Stimulated activated CD8-positive, alpha-beta memory T cell treated with anti-CD3 and anti-CD28 coated beads, Interleukin-12 subunit alpha, Interleukin-12 subunit beta, amount 100 ng/mL, for 24 hours (primary cell): ENCODE results near the gene RASGRF1.

Experiments
- DNase-seq: peaks from one replicate; pipeline ENCODE4 v3.0.0-alpha.2; 2020; ENCODE audit errors: extremely low read depth

Gene RASGRF1

DNA sequence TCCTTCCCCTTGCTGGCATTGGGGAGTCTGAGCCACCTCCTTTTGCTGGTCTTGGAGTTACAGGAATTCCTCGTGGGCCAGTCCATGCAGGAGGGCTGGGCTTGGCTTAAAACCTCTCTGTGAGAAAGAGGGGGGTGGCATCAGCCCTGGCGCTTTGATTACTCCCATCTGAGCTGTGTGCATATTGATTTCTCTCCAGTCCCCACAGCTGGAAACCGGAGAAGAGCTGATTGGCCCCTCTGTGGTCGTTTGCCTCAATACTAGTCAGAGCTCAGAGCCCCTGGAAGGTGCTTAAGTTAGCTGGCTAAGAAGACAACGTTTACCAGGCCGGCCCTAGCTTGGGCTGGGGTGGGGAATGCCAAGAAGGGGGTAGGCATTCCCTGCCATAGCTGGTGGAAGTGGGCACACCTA, 4.0 kb upstream of the RASGRF1 start:
- no peak for DNase-seq

DNA sequence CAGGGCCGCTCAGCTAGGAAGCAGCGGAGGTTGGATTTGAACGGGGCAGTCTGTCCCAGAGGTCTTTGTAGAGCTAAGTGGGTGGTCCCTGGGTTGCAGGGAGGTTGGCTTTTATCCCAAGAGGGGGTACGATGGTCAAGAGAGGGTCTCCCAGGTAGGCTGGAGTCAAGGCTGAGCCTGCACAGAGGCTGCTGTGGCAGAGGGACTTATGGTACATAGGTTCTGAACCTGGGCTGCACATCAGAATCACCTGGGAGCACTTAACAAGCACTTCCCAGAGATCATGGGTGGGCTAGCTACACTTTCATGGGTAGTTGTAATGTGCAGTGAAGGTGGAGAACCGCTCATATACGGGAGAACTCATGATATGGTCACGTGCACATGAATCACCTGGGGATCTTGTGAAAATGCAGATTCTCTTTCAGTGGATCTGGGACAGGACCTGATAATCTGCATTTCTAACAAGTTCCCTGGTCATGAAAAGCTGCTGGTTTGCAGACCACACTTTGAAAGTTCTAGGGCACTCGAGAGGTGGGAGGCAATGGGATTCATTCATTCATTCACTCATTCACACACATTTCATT, 2.9 kb upstream of the RASGRF1 start:
- no peak for DNase-seq

DNA sequence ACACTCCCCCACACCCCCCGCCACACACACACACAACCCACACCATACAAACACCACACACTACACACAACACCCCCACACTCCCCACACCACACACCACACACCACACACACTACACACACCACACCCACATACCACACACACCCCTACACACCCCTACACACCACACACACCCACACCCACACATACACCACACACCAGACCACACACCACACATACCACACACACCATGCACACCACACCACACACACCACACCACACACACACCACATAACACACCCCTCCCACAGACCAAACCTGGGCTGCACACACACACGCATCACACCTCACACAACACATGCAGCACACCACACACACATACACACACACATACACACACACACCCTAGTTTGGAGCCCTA, 1.8 kb upstream of the RASGRF1 start:
- DNase-seq = no peak

DNA sequence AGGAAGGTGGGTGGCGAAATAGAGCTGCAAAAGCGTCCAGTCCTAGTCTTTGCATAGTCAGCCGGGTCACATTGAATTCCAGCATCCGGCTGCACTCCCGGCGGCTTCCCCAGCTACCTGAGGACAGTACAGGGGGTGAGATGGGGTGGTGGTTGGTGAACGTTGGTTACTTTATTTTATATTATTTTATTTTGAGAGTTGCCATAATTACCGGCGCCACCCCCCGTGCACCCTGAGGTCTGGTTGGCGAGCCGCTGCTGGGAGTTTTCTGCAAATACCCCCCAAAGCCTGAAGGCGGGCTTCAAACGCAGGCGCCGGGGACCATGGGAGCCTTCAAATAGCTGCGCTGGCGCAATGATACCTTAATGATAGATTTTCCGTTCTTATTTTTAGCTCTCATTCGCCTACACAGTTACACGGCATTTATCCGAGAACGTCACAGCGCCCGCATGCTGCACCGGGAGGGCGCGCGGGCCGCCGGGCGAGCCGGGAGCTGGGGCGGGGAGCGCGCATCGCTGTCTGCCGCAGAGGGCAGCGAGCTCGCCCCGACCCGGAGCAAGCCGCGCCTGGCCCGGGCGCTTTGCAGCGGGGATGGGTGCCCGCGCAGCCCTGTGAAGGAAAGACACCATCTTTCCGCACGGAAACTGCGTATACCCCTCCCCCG, 756 bp upstream of the RASGRF1 start:
- no peak for DNase-seq

DNA sequence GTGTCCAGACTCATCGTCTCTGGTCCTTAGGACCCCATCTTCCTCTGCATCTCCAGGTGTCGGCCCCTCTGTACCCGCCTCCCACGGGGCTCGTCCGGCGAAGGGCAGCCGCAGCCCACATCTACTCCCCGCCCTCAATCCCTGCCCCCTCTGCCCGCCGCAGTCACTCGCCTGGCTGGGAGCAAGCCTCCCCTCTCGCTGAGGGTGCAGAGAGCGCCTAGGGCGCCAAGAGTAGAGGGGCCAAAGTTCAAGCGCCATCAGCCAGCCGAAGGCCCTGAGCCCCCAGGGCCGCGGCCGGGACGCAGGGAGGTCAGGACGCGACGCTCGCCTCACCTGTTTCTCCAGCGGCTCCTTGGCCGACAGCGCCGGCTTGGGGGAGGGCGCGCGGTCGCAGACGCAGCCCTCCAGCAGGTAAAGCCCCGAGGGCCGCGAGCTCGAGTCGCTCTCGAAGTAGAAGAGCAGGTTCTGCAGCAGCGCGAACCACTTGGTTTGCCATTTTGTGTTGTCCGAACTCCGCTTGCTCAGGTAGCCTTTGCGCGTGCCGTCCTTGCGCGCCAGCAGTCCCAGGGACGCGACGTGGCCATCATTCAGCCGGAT, 592 bp downstream of the RASGRF1 start:
- DNase-seq = no peak

DNA sequence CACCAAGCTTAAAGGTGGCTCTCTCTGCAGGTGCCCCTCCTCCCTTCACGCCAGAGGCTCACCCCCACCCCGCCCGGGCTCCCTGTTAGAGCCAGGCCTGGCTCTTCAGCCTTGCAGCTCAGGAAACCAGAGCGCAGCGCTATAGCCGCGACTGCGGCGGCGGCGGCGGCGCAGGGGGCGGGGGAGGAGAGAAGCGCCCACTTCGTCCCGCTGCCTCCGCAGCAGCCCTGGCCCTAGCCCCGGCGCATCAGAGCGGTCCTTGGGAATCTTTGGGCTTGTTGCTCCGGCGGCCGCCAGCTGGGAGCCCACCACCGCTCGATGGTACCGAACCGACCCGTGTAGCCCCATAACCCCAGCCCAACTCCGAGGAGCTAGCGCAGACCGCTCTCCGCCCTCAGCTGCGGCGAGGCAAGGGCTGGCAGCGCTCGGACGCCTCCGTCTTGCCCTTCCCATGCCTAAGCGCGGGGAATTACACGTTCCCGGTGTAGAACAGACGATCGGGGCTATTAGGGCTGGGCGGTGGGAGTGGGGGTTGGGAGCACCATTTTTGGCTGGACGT, 1.2 kb downstream of the RASGRF1 start:
- no peak for DNase-seq

DNA sequence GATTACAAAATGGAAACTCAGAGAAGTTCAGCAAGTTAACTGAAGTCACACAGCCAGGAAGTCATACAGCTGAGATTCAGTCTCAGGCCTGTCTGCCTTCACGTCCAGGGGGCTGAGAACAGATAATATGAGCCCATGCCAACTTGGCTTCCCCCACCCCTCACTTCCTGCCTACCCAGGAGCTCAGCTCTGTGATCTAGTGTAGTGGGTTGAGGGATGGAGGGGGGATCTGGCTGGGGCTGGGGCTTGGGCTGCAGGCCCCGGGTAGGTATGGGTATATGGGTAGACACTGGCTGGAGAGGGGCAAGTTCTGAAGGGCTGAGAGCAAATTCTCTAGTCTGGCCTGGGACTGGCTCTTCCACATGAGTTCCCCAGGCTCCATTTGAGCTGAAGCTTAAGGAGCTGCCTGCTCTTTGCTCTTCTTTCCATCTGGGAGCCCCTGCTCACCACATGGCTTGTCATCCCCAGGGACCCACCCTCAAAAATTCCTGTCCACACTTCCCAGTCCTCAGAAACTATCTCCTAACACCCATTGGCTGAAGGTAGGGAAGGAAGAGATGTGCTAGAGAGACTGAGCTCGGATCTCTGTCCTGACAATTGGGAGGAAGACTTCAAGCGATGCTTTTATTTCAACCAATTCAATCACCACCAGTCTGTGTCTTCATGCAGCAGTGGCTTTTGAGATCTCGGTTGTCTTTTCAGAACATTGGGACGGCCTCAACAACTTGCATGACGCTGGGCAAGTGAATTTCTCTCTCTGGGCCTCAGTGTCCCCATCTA, 2.0 kb downstream of the RASGRF1 start:
- DNase-seq = no peak

DNA sequence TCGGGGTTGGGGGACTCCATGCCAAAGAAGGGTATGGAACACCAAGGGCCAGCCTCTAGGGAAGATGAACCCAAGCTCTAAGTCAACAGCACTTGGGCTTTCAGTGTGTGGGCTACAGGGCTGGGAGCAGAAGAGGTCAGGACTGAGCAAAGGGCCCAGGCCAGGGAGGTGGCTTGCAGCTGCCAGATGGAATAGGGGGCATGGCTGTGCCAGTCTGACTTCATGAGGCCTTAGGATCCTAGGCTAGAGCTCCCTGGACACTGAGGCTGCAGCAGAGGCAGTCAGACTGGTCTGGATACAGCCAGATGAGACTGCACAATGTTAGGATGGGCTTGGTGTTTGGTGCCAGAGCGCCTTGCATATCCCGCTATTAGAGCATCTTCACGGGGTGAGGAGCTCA, 3.8 kb downstream of the RASGRF1 start:
- DNase-seq = no peak

DNA sequence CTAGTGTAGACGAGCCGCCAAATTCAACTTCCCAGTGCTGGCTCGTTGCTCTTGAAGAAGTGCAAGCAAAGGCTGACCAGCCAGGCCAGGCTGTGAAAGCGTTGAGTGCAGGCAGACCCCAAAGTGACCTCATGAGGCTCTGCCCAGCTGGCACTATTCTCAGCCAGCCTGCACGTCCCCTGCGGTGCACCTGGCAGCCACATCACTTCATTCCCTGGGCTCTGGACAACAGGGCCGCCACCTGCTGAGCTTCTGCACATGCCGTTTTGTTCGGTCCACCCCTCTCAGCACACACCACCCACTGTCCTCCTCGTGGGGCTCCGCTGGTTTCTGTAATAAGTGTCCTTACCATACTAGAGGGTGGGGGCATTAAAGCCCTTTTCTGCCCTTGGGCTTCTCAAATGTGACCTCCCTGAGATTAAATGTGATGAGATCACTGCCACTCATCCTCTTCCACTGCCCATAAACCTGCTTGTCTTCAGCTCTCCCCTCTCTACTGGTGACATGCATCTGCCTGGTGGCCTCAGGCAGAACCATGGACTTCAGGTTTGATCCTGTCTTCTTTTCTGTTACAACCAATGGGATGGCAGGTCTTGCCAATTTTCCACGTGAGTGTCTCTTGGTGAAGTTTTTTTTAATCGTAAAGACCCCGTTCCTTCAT, 6.1 kb downstream of the RASGRF1 start:
- no peak for DNase-seq

DNA sequence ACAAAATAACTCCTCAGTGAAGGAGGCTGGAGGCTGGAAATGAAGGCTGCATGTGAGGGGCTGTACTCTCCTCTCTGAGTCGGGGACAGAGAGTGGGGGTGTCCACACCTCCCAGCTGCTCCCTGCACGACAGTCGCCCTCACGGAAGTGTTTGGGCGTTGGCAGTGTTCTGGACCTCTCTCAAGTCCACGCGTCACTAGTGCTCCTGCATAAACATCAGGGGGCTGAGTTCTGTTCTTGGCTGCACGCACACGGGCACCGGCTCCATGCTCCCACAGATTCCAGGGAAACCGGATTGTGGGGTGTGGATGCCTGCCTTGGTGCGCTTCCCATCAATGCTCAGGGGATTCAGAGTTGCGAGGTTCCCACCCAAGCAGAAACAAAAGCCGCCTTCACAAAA, 7.4 kb downstream of the RASGRF1 start:
- no peak for DNase-seq

DNA sequence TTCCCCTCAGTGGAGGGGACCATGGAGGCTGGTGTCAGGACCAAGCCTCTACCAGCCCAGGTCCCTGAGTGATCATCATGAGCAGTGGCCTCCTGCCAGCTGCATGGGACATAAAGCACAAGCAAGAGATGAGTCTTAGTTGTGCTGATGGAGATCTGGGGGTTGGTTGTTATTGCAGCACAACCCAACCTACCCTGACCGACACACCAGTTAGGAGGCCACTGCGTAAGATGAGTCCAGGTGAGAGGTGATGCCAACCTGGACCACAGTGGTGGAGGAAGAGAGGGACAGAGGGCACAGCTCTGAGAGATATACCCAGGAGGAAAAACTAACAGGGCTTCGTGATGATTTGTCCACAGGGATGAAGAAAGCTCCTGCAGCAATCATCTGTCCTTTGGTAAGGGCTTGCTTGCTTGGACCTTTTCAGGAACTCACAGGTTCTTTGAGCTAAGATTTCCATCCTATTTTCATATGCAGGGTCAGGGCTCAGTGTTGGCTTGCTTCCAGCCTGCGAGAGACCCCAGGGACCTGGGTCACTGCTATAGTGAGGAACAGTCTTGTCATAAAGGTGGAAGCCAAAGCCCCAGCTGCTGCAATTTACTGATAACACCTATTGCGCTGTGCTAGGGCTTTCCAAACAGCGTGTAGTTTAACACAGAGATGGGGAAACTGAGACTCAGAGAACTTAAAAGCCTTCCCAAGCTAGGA, 8.1 kb downstream of the RASGRF1 start:
- no peak for DNase-seq

DNA sequence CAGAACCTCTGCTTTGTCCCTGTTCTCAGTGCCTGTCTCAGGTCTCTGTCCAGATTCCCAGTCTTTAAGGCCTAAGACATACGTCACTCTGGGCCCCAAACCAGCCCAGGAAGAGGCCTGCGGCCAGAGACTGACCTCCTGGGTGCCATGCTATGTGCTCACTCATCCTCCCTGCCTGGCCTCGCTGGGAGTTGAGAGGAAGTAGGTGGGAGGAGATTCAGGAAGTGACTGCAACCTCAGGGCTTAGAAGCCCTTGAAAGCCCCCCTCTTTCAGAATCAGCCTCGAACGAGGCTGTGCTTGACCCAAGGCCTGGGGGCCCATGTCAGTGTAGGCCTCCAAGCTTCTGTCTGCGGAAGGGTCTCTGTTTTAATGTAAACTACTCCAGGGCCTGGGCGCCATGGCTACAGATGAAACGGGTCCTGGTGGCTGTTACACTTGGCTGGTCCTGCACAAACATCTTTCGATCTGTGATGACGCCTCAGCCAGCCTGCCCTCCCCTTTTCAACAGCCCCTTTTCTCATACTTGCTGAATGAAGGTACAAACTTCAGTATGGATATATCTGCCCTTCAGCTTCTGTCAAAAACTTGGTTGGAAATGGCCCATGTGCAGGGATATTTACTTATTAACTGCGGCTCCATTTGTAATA, 11.7 kb downstream of the RASGRF1 start:
- no peak for DNase-seq

DNA sequence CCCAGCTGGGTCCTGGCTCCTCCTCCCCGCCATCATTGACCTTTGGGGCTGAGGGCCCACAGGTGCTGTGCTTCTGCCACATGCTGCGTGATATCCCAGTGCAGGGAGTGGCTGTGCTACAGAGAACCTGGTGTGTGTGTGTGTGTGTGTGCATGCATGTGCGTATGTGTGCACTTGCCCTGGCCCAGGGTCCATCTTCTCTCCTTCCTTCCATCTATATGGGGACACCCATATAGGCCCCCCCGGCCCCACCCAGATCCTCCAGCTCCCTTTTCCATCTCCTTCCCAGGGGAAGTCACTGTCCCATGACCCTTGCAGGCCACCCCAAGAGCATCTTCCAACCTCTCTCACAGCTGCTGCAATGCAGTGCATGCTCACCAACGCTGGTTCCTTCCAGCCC, 12.6 kb downstream of the RASGRF1 start:
- DNase-seq = no peak

DNA sequence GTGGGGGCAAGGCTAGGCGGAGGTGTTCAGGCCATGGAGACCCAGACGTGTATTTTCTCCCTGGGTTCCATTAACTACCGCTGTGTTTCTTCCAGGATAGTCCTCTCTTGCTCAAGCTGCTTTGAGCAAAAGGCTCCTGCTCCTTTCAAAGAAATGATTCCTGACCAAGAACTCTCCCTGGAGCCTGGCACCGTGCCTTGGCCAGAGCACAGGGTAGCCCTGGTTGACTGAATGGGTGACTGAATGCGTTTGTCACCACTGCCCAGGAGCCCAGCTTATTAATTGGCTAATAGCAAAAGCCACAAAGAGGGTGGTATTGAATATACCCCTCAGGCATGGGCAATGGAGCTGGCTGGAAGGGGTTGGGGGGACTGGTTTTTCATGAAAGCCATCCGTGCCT, 13.9 kb downstream of the RASGRF1 start:
- DNase-seq = no peak

DNA sequence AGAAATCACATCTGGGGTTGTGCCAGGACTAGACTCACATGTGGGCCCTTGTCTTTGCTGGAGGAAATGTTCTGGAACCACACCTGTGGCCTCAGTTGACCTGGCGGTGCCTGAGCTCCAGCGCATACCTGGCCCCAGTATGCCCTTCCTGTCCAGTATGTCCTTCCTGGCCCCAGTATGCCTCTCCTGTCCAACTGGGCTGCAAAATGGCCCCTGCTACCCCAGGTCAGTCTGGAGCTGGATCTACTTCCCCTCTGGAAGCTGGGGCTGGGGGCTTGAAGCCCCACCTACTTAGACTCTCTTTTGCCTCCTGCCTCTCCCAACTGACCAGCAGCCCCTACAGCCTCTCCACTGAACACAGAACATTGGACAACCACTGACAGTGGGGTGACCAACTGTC, 15.3 kb downstream of the RASGRF1 start:
- DNase-seq = no peak

DNA sequence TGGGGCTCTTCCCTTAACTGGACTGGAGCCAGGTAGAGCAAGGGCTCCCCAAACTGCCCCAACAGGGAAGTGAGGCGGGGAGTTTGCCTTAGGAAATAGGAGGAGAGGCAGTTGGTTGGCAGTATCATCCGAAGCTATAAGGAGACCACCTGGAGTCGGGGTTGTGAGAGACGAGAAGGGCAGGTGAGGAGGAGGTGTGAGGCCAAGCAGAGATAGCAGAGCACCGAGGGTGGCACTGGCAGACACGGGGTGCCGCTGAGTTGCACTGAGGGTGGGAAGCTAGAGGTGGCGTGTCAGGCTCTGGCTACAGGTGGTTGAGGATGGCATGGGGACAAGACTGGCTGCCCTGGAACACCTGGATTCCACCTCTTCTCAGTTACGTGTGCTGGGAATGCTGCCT, 17.2 kb downstream of the RASGRF1 start:
- DNase-seq = no peak

DNA sequence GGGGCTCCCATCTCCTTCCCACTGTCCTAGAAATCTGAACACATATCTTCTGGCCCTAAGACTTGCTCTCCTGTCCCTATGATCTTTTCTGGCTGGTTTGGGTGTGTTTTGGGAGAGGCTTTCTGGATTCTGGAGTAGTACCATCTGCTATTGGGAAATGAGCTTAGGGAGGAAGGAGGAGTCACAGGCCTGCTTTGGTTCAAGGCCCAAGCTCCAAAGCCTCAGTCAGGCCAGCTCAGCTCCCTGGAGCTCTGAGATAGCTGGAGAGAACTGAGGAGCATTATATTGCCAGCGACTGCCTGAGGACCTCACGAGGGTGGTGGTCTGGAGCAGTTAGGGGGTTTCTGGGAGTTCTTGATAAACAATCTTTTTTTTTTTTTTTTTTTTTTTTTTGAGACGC, 18.7 kb downstream of the RASGRF1 start:
- DNase-seq = no peak

DNA sequence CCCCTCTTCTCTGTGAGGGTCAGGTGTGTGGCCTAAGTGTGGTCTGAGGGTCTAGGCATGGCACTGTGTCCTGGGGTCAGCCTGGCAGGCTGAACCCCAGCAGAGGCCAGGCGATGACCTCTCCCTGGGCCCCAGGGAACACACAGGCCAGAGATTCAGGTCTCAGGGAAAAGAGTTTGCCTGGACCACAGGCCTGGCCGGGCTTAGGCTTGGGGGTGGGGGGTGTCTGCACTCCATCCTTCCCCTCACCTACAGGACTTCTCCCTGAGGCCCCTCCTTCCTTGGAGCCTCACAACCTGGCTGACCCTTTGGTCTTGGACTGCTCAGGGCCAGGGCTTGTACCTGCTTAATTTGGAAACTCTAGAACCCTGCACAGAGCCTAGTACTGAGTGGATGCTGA, 21.8 kb downstream of the RASGRF1 start:
- DNase-seq = no peak

DNA sequence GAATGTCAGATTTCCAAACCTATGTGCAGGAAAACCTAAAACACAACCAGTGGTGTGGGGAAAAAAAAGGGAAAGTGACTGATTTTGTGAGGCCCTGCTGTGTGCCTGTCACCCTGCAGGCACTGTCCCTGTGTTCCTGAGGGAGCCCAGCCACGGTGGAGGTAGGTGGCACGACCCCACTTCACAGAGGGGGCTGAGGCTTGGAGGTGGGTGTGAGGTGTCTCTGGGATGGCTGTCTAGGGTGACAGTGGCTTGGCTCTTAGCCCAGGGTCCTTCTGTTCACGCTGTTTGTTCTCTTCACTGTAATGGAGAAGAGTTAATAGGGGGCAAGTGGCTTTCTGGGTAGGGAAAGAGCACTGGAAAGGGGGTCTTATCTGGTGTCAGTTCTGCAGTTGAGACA, 22.6 kb downstream of the RASGRF1 start:
- DNase-seq = no peak

DNA sequence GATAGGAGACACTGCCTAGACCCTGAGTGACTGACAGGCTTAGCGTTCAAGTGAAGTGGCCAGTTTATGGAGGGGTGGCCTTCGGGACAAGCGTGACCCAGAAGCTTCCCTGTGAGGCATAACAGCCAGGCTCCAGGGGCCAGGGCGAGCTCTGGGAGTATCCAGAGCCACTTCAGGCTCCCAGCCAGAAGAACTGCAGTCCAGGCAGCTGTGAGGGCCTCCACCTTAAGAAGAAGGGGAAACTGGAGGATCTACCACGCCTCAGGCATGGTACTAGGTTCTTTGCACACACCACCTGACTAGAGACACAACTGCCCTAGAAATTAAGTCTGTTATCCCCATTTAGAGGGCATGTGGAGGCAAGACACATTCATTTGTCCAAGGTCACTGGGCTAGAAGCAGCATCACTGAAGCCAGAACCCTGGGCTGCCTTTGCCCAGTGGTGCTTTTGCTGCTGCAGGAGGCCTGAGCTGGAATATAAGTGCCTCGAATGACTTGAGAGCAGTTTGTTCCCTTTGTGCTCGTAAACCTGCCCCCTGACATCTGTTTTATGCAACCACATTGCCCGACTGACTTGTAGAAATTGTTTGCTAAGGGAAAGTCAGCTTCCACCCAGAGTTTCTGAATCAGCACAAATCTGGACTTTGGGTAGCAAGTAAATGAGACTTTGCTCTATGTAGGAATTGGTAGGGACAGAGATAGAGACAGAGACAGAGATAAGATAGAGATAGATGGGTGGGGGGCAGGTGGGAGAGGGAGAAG, 23.3 kb downstream of the RASGRF1 start:
- DNase-seq = no peak
